ENCODE data around the gene BEX2.
"Not testable (repeated sequence)": the region's sequence is repeated elsewhere in the genome, so short reads cannot be mapped to it uniquely, and the experiment has no call there.

The BEX2 gene

DNA sequence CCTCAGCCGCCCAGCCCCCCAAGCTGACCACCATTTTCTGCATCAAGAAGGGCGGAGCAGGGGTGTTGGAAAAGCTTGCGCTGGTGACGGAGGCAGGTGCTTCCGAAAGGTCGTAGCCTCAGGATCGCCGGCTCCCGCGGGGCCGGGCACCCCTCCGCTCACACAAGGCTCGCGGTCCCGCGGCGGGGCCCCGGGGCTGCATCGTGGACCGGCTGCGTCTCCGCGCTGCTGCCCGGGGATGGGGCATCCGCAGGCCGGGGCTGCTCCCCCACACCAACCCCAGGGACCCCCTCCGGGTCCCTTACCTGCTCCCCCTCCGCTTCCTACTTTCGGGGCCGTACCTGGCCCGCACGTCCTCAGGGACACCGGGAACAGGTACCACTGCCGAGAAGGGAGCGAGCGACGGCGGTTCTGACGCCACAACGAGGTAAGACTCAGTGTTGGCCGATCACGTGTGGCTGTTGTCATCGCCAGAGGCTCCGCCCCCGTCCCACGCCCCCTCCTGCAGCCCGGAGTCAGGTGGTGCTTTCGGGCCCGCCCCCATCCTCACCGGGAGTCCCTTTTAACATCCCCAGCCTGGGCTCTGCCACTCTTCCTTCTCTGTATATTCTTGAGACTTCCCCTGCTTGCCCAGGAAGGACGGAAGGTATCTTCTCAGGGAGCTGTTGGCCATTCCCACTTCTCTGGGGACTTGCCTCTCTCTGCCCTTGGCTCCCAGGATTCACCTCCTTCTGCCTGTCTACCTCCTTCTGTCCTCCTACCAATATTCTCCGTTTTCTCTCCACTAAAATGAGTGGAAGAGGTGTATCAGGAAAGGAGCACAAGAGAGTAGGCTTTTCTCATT, at the start of gene BEX2:
TSS of gene BEX2 (minus strand) at position 436 of the 844 bp plus-strand sequence. CDS start 1,014 bp downstream, outside the sequence.
- DNase-seq: peak; percentile 91

DNA sequence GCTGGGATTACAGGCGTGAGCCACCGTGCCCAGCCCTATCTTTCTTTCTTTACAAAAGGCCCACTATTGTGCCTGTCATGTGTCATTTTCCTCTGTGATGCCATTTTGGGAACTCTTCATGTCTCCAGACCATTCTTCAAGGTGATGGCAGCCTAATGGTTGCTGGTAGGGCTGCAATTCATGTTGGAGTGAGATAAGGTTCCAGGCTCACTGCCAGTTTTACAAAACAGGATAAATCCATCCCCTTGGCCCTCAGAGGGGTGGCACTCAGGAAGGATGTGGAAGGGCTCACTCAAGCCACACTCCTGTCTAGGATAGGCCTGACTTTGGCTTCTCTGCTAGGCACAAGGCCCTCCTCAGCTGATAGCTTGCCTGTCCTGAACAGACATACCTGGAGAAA, 49.3 kb upstream of the BEX2 start:
- DNase-seq: no peak

DNA sequence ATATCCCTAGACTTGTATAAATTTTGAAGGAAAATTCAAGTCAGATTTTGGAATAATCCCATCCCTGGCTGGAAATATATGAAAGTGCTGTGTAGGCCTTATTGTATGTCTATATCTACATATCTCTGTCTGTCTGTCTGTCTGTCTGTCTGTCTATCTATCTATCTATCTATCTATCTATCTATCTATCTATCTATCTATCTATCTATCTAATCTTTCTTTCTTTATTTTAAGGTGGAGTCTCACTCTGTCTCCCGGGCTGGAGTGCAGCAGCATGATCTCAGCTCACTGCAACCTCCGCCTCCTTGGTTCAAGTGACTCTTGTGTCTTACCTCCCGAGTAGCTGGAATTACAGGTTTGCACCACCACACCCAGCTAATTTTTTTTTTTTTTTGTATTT, 48.8 kb upstream of the BEX2 start:
- not testable (repeated sequence) for DNase-seq

DNA sequence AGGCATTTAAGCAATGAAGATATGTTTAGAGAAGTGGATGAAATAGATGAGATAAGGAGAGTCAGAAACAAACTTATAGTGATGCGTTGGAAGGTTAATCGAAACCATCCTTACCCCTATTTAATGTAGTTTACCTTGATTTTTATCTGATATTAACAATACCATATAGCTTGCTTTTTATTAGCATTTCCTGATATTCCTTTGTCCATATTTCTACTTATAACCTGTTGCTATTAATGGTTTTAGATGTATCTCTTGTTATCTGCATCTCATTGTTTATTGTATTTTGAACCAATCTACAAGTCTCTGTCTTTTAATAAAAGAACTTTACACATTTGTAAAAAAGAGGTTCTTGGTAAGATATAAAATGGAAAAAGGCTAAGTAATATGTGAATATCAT, 47.1 kb upstream of the BEX2 start:
- no peak for DNase-seq

DNA sequence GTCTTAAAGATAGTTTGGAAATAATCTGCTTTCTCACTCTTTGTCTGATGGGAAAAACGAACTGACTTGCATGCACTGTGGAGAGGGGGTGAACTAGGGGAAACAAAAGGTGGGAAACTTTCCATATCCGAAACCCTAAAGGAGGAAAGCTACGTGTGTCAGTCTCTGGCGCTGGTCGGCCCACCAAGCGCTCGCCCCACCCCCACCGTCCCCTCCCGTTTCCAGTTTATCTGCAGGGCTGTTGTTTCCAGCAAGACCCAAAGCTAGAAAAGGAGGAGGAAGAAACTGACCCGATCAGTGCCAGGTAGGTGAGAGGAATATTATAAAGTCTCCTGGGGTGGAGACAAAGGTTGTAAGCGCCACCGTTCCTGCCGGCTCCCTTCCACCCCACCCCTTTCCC, 46.1 kb upstream of the BEX2 start:
- peak; percentile 65 for DNase-seq

DNA sequence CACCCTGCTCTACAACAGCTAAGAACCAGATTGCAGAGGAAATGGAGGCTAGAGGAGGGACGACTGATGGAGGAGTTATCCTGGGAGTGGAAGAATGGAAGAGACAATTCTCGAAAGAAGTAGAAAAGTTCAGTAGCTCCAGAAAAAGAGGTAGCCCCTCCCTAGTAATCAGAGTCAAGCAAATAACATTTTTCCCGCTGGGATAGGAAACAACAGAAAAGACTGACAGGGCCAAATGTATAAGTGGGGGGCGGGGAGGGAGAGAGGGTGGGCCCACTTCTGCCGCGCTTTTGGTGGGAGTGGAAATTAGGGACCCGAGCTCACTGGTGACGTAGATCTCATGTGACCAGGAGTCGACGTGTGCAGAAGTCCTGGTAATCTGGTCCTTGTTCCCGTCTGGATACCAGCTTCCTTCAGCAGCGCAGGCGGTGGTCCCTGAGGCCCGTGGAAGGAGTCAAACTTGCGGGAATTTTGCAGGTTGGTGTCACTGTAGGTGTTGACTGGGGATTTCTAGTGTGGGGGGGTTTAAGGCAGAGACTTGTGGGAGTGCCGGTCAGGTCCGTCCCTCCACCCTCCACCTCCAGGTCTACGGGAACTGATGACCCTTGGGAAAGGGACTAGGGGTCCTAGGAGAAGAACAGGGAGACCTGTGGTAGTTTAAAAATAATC, 45.5 kb upstream of the BEX2 start, which contains the start of gene TCEAL9:
TSS of gene TCEAL9 (plus strand) at position 377 of the 669 bp plus-strand sequence. CDS start 1,179 bp downstream, outside the sequence.
- peak; percentile 89 for DNase-seq

DNA sequence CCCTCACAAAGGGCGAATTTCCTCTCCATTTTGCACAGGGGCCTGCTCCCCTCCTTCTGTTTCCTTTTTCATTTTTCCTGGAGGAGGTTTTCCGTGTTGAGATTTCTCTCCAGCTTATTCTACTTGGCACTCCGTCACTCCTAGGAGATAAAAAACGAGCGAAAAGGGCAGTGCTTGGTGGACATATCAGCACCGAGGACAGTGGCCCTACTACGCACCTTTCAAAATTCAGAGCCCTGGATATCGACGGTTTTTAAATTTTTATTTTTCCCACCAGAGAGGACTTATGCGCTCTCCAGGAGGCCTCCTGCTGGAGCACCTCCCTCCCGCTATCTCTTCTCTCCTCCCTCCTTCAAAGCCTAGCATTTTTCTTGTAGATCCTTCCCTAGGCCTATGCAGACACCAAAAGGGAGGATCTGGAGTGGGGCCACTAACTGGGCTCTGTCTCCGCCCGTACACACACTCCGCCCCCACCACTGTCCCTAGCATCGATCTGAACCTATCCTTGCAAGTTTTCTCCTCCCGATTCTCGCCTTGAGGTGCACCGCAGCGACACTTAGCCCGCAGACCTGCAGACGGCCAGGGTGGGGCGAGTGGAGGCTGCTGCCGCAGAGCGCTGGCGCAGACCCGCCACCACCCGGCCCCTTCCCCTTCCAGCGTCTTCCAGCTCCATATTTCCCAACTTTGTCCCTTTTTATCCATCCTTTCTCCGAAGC, 37.0 kb upstream of the BEX2 start:
- no peak for DNase-seq

DNA sequence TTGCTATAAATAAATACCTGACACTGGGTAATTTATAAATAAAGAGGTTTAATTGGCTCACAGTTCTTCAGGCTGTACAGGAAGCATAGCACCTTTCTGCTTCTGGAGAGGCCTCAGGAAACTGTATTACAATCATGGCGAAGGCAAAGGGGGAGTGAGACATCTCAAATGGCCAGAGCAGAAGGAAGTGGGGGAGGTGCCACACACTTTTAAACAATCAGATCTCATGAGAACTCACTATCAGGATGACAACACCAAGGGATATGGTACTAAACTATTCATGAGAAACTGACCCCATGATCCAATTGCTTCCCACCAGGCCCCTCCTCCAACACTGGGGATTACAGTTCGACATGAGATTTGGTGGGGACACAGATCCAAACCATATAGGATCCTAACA, 33.8 kb upstream of the BEX2 start:
- no peak for DNase-seq

DNA sequence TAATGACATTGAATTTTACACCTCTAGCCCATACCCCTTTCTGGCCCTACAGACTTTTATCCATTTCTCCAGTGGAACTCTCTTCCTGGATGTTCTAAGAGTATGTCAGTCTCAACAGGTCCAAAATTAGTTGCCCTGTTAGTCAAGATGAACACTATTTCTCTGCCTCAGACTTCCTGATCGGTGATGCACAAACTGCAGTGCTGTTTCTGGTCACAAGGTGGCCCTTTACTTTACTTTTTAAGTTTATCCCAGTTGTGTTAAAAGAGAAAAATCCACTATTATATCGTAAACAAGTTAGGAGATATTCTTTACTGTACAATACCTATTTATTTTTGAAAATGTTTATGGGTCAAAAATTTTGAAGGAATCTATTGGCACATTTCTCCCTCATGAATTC, 32.3 kb upstream of the BEX2 start:
- peak; percentile 69 for DNase-seq

DNA sequence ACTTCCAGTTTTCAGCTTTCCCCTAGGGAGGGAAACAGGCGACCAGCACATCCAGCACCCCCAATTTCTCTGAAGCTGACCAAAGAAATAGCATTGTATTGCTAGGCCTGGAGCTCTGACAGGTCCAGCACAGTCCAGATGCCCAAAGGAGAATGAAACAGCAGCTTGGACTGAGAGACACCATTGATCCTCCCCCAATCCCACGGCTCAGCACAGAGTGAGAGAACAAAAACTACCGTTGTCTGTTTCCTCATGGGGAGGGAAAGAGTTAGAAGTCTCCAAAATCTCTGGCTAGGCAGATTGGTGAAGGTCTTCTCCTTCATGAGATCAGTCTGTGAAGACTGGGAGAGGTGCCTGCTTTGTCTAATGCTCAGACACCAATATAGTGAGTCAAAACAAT, 27.9 kb upstream of the BEX2 start:
- no peak for DNase-seq

DNA sequence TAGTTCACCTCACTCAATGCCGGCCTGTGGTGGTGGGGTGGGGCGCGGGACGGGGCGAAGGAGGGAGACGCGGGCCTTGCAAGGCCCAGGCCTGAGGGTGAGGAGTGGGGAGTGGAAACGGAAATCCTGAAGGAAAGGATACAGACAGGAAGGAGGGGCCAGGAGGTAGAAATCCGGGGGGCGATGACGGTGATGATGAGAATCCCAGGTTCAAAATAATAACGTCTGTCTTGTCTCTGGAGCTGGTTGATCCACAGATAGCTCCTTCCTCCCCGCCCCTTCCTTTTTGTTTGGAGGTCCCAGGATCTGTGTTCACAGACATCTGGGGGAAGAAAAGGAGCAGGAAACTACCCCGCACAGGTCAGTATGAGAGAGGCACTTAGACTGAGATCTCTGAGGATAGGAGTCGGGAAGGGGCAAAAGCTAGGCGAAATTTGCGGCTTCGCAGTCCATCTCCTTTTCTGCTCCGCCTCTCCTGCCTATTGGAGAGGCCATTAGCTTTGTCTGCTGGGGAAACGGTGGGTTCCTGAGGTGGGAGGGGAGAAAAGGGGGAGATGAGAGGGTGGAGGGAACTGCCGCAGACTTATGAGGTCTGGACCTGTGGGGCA, 20.0 kb upstream of the BEX2 start:
- DNase-seq: peak; percentile 84

DNA sequence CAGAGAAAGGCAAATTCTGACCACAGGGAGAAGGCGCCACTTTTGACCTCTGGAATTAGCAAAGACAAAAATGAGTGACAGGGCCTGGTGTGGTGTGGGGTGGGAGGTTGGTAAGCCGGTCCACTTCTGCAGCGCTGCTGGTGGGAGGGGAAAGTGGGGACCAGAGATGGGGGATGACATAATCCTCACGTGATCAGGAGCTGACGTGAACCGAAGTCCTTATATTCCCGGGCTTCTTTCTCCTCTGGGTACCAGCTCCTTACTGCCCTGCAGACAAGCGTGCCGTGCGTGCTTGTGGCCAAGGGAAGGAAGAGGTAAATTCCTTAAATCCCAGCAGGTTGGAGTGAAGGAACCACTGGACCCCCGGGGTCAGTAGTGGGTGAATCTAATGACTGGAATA, 19.2 kb upstream of the BEX2 start, which contains the start of gene TCEAL7:
TSS of gene TCEAL7 (plus strand) at position 249 of the 400 bp plus-strand sequence. CDS start 1,165 bp downstream, outside the sequence.
- DNase-seq: peak; percentile 89

DNA sequence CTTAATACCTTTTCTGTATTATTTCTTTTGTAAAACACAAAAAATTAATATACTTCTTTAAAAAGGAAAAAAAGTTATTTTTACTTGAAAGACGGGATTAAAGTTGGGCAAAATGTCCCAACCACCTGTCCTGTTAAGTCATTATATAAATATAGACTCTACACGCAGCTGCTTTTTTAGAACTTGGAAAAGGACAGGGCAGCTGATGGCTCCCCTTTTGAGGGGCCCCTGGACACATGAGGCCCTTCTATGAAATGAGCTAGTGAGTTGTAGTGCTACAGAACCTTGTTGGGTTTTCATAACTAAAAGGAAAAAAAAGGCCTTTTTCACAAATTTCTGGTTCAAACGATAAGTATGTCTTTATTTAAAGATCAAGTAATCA, 600 bp upstream of the BEX2 start:
- DNase-seq: no peak

DNA sequence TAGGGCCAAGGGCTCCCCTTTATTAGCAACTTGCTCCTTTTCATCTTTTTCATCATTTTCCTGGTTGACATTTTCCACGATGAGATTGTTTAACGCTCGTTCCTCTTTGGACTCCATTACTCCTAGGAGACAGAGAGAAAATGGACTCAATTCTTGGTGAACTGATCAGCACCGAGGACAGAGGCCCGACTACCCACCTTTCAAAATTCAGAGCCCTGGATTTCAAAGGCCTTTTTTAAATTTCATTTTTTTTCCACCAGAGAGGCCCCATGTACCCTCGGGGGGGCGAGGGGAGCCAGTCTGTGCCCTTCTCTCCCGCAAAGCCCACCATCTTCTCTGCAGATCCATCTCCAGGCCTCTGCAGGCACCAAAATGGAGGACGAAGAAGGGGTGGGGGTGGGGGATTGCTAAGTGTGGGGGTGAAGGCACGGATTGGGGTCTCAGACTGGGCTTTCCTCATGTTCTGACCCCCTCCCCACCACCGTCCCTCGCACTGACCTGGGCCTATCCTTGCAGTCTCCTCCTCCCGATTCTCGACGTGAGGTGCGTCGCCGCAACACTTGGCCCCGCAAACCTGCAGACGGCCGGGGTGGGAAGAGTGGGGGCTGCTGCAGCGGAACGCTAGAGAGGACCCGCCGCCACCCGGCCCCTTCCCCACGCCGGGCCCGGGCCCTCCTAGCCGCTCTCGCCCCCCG, 783 bp downstream of the BEX2 start:
- DNase-seq: peak; percentile 41

DNA sequence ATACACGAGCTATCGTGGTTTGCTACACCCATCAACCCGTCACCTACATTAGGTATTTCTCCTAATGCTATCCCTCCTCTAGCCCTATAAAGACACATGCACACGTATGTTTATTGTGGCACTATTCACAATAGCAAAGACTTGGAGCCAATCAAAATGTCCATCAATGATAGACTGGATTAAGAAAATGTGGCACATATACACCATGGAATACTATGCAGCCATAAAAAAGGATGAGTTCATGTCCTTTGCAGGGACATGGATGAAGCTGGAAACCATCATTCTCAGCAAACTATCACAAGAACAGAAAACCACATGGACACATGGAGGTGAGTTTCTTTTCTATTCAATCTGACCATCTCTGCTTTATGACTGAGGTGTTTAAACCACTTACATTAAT, 5.1 kb downstream of the BEX2 start:
- not testable (repeated sequence) for DNase-seq

DNA sequence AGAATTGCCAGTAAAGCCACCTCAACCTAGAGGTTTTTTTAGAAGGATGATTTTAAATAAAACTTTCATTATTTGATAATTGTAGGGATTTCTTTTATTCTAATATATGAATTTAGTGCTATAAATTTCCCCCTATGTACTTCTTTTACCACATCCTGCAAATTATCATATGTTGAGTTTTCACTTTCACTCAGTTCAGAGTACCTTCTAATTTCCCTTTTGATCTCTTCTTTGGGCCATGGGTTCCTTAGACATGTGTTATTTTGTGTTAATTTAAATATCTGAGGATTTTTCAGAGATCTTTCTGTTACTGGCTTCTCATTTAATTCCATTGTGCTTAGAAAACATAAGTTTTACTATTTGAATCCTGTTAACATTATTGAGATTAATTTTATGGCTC, 6.1 kb downstream of the BEX2 start:
- DNase-seq: no peak

DNA sequence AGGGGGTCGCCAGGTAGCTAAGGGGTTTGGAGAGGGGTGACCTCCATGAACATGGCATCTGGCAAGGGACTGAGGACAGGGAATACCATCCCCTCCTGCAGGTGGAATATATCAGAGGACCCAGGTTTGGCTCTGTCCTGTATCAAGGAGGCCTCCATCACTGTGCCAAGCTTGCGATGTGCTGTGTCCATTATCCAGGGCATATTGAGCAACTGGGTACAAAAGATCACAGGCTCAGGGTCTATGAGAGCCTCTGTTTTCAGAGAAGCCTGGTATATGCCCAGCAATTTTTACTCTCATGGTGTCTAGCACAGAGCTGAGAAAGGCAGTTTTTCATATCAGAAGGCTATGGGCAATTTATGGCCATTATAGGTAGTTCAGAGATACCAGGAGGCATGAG, 17.7 kb downstream of the BEX2 start:
- no peak for DNase-seq

DNA sequence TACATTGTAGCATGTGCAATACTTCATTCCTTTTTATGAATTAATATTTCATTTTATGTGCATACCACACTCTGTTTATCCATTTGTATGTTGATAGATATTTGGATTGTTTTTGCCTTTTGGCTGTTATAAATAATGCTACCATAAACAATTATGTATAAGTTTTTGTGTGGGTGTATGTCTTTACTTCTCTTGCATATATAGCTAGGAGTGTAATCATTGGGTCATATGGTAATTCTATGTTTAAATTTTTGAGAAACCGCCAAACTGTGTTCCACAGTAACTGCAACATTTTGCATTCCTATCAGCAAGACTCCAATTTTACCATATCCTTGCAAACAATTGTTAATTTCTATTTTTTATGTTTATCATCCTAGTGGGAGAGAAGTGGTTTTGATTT, 31.2 kb downstream of the BEX2 start:
- no peak for DNase-seq

DNA sequence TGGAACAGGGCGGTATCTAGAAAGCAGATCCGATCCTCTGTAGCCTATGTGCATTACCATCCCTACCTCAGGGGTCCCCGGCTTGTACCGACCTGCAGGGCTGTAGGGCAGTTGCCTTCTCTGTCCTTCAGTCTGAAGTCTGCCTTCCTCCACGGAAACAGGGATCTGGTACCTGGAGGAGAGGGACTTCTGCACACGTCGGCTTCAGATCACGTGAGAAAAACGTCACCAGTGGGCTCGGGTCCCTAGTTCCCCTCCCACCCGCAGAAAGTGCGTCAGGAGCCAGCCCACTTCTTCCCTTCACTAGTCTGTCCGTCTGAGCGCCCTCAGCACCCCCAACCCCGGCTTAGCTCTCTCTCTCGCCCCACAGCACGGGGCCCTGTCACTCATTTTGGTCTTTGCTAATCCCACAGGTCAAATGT, 34.2 kb downstream of the BEX2 start, which contains the start of gene TCEAL5:
TSS of gene TCEAL5 (minus strand) at position 170 of the 422 bp plus-strand sequence. CDS start 2,187 bp downstream, outside the sequence.
- DNase-seq: peak; percentile 86

DNA sequence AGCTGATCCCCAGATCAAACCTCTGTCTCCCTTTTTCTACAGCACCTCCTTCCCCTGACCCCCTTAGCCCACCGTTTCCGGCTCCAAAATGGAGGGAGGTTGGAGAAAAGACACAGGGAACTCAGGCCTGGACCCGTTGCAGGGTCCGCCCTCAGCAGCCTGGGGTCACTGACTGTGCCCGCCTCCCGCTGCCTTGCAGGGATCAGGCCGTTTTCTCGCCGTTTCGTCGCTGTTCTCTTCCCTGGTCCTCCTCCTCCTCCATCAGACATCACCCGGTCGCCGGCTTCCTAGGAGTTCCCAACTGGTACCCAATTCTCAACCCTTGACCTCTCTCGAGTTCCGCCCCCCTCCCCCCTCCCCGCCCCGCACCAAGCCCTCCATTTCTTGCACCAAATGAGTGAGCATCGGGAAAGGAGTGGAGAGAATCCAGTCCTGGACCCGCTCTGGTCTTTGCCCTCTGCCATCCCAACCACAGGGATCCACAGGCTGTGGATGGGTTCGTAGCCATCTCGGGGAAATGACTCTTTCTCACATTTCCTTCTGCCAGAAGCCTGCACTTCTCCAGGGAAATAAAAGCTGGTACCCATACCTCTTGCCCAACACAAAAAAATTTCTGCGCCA, 34.7 kb downstream of the BEX2 start:
- DNase-seq: peak; percentile 28

DNA sequence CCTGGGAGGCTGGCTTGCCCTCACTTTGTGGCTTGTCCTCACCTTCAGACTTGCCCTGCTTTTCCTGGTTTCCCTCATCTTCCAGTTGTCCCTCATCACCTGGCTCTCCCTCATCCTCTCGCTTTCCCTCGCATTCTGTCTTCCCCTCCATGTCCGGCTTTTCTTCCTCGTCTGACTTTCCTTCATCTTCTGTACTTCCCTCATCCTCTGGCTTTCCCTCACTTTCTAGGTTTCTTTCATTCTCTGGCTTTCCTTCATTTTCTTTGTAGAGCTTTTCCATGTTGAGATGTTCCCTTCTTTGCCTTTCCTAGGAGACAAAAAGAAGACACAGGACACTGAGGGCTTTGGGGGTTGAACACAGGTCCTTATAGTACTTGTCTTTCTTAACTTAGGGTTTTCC, 36.5 kb downstream of the BEX2 start:
- DNase-seq: no peak

Measured in eye (tissue), 1 donor.